NOMO-1 treated with DMSO at 0.1 percent for 48 hours (cell line): ENCODE data around the gene RPL7A.

Experiments used
- DNase-seq: peaks from one replicate; lab custom pipeline; 2025; ENCODE audit not compliant: unreplicated experiment; lab: John Stamatoyannopoulos, UW

RPL7A gene

DNA sequence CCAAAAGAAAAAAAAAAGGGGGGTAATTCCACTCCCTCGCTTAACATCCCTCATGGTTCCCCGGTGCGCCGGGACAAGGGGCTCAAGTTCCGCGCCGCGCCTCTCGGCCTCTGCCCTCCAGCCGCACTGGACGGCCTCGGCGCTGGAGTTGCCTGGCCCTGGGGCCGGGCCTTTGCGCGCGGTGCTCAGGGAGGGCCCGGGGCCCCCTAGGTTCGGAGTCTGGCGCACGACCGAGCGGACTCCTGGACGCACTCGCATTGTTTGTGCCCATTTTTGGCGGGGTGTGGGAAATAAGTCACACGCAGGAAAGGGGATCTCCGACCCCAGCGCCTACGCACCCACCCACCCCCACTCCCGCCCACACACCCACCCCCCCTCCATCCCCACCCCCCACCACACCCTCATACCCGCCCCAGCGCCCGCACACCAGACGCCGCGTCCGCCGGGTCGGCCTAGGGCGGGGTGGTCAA, 468 bp upstream of the RPL7A start:
- peak; percentile 36 for DNase-seq

DNA sequence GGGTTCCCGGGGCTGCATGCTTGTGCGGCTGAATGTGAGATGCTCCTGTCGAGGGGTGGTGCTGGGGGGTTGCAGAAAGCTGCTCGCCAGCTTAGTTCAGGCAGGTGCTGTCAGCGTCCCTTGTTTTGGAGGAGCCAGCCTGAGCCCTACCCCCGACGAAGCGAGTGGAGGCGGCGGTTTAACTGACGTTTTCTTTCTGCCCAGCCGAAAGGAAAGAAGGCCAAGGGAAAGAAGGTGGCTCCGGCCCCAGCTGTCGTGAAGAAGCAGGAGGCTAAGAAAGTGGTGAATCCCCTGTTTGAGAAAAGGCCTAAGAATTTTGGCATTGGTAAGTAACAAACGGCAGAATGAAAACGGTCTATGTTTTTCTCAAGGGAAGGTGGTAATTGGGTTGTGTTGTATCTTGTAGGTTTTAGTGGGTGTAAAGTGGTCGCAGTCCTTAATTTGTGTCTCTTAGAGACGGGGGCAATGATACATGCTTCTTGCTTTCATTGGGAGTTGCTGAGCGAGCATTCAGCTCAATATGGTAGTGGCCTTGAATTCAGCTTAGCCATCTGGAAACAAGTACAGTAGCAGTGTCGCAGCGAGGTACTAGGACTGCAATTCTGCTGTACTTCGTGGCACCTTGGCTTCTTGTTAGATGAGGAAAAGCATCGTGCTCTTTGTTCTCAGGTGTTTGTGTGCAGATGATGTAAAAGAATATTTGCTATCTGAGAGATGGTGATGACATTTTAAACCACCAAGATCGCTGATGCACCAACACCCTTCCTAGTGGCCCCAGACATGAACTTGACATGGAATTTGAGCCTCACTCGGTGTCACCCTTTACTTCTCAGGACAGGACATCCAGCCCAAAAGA, 928 bp downstream of the RPL7A start:
- DNase-seq: no peak

DNA sequence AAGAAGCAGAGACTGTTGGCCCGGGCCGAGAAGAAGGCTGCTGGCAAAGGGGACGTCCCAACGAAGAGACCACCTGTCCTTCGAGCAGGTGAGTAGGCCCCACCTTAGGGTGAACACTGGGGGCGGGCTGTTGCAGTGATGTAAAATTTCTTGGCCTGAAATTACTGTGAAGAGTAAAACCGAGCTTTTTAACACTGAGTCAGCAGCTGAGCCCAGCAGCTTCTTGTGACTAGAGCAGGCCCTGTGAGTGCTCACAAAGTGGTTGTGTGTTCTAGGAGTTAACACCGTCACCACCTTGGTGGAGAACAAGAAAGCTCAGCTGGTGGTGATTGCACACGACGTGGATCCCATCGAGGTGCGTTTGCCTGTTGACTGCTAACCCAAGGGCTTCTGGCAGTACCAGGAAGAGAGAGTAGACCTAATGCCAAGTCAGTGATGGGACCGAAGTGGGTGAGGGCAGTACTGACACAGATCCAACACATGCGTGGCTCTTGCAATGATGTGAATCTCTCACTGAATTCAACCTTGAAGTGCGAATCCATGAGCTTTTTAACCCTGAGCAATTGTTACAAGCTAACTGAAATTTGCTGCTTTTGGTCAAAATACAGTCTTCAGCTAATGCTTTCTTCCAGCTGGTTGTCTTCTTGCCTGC, 2.1 kb downstream of the RPL7A start:
- no peak for DNase-seq

DNA sequence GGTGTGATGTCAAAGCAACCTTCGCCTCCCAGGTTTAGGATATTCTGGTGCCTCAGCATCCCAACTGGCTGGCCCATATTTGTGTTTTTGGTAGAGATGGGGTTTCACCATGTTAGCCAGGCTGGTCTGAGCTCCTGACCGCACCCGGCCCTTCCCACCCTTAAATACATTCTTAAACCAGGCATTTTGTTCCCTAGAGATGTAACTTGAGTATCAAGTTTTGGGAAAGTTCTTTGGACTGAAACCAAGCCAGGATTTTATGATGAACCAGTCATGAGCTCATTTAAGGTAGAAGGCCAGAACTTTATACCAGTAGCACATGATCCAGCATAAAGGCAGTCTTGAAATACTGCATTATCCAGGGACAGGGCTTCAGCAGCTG, 3.5 kb downstream of the RPL7A start:
- no peak for DNase-seq

DNA sequence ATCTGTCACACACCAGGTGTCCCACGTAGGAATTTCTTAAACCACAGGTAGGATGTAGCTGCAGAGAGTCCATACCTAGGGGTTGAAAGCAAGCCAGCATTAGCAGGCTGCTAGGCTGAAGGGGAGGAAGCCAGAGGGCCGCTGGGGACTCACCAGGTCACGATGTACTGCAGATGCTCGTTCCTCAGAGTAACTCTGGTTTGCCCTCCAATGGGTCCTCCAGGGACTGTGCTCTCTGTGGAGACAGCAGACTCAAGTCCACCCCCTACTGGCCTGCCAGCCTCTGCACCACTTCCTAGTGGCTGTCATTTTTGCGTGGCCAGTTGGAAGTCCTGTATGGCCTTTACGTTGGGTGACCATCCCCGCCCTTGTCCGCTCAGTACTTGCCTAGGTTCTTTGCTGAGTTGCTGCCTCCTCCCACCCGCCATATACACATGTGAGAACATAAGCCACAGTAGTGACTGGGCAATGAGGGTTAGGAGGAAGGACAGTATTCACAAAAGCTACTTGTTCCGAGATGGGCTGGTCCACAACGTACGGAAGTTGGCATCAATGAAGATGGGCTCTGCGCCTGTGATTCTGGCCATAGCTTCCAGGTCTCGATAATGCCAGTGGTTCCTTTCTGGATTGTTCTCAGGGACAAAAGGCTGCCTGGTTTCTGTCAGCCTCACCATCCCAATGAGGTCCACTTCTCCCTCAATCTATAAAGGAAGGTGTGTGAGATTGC, 4.1 kb downstream of the RPL7A start:
- peak; percentile 71 for DNase-seq

DNA sequence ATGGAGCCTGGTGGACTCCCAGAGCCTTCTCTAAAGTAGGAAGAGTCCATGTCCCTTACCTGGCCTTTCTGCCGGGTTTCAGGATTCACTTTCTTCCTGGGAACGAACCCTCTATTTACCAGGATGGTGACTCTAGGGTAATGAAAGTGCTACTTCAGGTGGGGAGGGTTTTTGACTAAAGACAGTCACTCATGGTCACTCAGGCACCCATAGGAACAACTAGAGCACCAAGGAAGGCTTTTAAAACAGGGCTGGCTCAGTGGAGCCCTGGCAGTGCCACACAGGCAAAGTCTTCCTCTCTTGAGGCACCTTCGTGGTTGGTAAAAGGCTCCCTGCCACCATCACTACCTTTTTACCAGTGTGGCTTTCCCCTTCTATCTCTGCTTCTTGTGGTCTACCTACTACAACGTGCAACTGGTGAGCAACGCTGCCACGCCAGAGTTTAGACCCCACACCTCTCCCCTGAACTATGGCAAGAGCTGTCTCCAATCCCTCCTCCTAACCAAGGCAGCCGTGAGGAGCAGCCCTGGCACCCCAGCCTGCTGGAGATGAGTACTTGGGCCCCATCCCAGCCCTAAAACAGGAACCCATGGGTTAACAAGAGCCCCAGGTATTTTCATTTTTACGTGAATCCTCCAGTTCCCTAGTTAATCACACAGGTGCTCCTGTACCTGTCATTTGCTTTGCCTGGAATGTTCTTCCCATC, 4.8 kb downstream of the RPL7A start:
- DNase-seq: no peak

DNA sequence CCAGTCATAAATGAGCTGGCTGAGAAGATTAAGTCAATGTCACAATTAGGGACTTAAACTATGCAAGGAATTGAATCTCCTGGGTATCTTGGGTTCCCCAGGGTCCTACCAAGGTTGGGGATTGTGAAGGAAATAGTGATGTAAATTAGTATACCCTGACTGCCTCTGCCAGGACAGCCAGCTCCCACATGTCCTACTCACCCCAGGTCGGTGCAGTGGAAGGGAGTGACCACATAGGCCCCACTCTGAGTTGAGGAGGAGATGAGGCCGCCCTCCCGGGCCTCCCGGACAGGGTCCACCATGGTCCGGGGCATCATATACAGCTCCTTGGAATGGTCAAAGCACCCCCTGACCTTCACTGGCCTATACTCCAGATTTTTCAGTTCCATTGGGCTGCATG, 5.5 kb downstream of the RPL7A start:
- no peak for DNase-seq

DNA sequence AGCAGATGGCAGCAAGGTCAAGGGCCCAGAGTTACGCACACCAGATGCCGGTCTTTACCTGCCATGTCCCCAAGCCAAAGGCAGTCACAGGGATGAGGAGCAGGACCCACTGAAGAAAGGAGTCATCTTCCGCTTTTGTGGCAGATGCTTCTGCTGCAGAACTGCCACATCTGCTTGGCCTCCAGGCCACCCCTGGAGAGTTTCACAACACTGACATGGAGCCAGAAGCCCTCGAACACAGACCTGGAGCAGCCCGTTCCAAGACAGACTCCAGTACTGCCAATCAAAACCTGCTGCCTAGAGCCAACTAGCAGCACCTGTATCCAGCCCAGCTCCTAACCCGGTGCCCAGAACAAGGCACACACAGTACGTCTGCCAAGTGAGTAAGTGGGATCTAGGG, 6.7 kb downstream of the RPL7A start:
- peak; percentile 60 for DNase-seq

DNA sequence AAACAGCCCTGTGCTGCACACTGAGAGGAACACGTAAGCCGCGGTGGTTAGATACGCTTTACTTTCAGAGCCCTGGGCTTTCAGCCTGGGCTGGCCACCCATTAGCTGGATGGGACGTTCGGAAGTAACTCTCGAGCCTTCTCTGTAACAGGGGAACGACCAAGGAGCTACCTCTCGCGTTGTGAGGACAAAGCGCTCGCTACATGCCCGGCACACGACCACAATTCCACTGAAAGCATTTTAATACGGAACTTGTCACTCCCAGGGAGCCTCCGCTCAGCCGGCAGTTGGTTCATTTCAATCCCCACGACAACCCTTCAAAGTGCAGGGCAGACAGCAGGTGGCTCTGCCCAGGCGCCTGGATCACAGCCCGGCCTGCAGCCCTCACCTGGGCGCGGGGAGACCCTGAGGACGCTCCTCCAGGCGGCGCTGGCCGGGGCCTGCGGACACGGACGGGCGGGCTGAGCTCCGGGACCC, 7.9 kb downstream of the RPL7A start:
- DNase-seq: peak; percentile 32

DNA sequence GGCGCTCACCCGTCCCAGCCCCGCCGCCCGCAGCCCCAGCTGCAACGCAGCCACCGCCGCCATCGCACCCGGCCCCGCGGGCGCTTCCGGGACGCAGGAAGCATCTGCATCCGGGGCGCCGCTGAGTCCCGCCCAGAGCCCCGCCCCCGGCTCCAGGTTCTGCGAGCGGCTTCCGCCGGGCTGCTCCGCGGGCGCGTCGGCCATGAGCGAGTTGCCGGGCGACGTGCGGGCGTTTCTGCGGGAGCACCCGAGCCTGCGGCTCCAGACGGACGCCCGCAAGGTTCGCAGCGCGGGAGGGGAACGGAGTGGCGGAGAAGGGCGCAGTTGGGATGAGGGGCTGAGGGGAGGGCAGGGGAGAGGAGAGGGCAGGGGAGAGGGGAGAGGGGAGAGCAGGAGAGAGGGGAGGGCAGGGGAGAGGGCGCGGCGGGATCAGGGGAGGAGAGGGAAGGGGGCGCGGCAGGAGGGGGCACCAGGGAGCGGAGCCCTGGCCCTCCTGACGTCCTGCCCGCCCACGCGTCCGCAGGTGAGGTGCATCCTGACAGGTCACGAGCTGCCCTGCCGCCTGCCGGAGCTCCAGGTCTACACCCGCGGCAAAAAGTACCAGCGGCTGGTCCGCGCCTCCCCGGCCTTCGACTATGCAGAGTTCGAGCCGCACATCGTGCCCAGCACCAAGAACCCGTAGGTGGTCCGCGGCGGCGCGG, 8.5 kb downstream of the RPL7A start, which contains the start of the genes SURF1 and SURF2:
Gene SURF1, minus strand, starts transcription at position 97 of the 701 bp plus-strand sequence. Its CDS starts 34 bp downstream, at position 63.
Gene SURF2, plus strand, starts transcription at position 160 of the 701 bp plus-strand sequence. Its CDS starts 43 bp downstream, at position 203.
- DNase-seq: peak; percentile 41

DNA sequence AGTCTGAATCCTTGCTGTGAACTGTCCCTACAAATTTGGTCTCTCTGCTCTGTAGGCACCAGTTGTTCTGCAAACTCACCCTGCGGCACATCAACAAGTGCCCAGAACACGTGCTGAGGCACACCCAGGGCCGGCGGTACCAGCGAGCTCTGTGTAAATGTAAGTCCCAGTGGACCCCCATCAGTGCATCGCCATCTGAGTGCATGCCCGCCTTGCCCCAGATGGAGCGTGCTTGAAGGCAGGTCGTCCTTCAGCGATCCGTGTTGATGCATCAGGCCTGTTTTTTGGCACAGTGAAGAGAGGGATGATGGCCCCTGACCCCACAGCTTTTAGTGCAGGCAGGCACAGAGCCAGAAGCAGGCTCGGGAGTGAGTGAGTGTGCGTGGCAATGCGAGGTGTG, 9.6 kb downstream of the RPL7A start:
- no peak for DNase-seq

DNA sequence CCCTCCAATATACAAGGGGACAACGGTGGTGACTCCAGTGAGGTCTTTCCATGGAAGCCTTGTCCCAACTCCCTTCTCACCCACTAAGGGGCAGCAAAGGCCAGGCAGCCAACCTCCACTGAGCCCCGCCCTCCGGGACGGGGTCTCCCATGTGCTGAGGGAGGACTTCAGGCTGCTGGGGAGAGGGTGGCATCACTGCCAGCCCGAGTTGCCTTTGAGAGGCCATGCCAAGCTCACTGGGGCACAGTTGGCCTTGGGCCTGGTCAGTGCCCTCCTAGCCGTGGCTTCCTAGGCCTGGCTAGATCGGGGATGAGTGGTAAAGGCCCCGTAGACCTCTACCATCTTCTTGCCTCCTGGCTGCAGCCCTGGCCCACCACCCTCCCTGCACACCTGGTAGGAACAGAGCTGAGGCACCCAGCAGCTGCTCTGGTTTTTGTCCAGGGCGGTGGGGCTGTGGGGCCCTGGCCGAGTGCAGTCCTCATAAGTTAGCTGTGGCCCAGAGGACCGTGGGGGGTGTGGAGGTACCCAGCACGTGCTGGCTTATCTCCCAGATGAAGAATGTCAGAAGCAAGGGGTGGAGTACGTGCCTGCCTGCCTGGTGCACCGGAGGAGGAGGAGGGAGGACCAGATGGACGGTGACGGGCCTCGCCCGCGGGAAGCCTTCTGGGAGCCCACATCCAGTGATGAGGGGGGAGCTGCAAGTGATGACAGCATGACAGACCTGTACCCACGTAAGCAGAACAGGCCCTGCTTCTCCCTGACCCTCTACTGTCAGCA, 11.6 kb downstream of the RPL7A start:
- DNase-seq: no peak

DNA sequence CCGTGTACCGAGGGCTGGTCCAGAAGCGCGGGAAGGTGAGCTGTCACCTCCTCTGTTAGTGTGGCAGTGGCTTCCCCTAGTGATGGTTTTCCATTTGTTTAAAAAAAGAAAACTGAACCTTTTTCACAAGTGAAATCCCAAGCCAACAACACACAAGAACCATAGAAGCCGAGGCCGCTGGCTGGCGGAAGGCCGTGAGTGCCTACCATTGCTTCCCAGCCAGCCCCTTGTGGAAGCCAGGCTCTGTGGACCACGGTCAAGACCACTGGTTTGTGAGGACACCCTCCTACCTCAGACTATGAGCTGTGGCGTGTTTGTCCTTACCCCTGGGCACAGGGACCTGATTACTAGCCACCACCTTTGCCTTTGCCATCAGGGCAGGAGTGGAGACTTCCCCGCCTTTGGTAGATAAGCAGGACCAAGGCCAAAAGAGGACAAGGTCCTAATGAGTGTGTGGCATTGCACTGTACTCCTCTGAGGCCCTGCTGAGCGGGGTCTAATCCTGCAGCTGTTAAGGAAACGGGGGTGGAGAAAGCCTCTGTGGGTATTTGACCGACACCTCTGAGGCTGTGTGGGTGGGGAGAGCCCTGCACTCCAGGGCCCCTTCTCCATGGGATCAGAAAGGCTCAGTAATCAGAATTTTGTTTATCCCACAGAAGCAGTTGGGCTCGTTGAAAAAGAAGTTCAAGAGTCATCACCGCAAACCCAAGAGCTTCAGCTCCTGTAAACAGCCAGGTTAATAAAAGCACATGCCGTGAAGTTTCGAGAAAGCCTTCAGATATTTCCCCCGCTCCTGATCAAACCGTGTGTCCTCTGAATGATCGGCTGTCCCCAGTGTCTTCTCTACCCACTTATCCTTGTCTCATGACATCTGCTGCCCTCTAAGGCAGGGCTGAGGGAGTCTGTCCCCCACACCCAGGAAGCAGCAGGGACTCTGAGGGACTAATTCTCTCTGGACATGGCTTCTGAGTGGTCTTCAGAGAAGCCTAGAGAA, 12.7 kb downstream of the RPL7A start:
- no peak for DNase-seq

DNA sequence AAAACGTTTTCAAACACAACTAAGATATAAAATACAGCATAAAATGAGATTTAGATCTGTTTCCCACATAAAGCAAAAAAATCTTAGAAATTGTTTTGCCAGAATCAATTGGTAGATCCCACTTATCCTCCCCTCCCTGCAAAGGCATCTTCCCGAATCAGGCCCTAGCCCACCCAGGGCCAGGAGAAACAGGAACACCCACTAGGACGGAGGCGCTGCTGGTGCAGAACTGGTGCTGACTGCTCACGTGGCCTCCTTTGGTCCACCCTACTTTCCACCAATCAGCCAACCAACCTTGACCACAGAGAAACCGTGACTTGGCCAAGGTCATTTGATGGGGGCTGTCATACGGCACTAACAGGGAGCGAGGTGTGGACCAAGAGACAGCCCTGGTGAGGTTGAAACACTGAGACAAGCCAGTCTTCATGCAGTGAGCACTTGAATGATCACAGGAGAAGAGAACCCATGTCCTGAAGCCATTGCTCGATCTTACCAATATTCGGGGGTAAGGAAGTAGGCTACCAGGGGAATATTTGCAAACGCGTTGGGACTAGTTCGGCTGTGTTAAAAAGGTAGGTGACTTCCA, 13.6 kb downstream of the RPL7A start:
- DNase-seq: no peak

DNA sequence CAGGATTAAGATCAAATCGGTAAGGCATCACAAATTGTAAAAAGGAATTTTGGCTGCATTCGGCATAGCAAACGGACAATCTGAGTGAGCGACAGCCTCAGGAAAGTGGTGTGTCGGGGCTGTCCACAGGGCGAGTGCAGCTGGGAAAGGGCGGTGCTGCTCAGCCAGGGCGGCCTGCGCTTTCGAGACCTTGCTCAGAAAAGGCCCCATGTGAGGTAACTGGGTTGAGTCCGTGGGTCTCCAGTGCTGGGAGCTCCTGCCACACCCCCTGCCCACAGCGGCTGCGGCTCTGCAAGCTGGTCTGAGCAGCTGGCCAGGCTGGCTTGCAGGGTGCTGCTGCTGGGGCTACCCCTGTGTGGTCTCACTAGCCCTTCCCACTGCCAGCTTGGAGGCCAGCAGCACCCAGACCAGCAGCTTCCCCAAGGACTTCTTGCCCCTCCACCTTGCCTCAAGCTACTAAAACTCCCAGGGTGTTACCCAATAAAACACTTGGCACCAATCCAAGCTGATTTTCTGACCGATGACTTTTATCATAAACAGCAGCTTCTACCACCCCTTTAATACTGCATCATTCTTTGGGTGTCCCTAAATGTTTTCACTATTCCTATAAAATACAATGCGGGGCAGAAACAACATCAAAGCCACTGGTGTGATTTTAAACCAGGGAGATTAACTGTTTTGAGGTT, 14.5 kb downstream of the RPL7A start:
- DNase-seq: no peak

DNA sequence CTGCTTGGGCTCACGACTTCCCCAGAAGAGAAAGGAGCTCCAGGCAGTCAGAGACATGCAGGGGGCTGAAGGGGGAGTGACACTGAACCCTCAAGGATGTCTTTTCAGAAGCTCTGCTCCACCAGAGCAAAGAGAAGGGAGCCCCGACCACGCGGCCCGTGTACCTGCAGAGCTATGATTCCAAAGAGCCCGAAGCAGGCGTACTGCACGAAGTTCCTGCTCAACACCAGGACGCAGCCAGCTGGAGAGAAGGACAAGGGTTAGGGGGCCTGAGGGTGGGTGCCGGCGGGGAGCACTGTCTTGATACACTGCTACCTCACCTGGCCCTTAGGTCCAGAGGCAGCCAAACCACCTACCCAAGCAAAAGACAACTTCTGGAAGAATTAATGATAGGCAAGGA, 18.4 kb downstream of the RPL7A start:
- DNase-seq: no peak

DNA sequence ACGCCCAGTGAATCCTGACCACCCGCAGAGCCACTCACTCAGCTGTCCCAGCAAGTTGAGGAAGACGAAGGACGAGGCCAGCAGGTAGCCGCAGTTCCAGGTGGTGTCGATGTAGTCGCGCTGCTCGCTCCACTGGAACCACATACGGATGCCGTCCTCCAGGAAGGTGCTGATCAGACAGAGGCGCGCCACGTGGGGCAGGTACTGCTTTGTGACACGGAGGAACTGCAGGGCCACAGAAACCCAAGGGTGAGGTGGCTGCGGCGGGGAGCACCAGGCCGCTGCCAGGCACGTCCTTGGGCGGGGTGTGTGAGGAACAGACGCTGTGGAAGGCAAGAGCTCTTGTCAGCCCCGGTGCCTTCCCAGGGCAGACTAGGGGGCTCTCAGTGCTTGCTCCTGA, 19.2 kb downstream of the RPL7A start:
- DNase-seq: no peak
